NCI-H748 (cell line): Measurements from ENCODE around the gene KIF5C.

ENCODE experiments used
- DNase-seq: peaks from one replicate; lab custom pipeline; 2025; ENCODE audit not compliant: unreplicated experiment; lab: John Stamatoyannopoulos, UW

Gene KIF5C

DNA sequence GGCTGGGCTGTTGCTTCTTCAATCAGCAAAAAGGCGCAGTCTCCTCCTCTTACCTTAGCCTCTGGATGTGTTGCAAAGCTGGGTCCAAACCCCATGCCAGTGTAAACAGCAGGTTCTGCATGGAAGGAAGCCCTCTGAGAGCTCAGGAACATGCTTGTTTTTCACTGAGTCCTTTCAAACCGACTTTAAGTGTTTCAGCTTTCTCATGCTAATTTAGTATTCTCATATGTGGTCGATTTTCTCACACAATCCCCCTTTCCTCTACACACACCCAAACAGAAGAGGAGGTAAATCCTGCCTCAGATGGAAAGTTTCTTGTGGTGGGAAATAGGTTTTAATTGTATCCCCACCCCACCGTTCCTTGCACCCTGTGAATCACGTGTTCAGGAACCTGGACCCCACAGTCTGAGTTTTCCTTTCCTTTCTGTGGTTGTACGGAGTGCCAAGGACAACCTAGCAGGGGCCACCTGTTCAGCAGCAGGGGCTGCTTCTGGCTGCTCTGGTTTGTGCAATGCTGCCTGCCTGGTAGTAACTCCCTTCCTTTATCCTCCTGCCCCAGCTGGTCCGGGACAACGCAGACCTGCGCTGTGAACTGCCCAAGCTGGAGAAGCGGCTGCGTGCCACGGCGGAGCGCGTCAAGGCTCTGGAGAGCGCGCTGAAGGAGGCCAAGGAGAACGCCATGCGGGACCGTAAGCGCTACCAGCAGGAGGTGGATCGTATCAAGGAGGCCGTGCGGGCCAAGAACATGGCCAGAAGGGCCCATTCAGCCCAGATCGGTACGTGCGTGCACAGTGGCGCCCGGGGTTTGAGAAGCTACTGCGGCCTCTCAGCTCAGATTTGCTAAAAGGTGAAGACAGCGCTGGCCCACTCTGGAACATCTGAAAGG lies 134.8 kb downstream of the KIF5C start:
- DNase-seq: no peak

DNA sequence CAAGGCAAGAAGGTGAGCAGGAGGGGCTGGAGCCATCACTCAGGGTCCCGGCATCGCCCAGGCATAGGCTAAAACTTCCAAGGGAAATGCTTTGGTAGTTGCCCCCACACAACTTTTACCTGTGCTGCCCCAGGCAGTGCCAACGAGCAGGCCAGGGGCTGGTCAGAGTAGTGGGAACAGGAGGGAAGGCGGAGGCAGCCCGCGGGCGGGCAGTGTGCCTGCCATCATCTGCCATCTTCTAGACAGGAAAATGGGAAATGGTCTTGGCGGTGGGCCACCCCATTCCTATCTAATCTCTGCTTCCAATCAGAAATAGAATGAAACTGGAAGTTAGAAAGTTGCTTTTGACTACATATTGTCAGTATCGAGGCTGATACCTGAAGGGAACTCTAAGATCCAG lies 137.5 kb downstream of the KIF5C start:
- no peak for DNase-seq

DNA sequence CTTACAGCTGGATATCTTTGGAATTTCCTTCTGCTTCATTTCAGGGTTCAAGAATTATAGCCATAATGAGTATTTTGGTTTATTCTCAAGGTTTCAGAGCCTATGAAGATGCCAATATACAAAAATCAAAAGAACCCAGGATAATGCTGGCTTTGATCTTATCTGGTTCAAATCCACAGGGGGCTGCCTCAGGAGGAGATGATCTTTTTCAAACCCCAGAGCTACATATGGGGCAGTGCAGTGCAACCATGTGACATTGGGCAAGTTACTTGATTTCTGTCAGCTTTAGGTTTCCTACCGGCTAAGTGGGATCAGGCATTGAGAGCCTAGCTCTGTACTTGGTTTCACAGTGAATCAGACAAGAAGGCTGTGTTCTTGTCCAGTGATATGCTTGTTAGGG lies 140.5 kb downstream of the KIF5C start:
- DNase-seq: no peak

DNA sequence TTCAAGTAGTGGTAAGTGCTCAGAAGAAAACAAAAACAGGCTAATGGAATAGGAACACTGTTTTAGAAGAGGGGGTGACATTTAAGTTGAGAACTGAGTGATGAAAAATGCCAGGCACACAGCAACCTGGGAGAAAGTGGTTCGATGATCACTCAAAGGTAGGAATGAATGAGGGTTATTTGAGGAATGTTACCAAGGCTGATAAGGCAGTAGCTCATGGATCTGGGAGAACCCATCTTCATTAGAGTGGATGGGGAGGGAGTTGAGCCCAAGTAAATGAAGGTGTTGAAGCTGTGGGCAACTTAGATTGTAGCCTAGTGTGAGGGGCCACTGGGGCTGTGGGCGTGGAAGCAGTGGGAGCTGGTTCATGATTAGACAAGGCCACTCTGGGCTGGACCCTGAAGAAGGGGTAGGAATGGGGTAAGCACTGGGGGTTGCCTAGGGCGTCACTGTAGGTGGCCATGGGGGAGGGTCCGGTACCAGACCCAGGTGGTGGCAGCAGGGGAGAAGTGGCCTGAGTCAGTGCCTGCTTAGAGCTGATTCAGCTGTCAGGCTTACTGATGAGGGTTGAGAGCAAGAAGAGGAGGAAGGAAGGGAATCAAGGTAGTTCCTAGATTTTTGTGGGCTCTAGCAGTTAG lies 141.0 kb downstream of the KIF5C start:
- no peak for DNase-seq

DNA sequence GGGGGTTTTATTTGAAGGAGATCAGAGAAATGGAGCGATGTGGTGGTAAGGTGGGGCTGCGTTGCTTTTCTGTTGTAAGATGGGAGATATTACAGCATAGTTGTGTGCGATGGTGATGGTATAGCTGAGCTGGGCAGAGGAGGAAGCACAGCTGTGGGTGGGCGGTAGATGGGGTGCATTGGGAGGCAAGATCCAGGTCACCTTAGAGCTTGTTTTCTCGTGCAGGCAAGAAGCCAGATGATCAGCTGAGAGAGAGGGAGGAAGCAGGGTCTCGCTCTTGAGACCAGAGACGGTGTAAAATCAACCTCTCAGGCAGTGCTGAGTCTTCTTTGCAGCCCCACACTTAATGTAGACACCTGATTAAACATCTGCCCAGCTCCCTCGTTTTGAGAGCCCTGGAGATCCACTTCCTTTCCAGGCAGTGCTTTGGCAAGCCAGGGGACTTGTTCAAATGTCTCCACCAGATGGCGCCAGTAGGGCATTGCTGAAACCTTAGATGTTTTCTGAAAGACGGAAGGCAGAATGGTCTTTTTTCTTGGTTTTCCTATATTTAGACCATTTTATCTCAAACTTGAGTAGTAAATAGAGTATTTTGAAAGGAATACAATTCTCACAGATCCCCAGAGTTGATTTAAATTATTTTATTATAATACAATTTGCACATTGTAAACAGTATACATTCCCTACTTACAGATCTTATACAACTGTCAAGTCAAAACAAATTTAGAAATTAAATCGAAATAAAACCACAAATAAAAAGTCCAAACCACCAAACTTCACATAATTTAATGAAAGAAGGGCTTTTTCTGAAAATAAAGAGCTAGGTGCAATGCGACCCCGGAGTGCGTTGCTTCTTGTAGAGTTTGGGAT lies 142.3 kb downstream of the KIF5C start:
- peak; percentile 83 for DNase-seq

DNA sequence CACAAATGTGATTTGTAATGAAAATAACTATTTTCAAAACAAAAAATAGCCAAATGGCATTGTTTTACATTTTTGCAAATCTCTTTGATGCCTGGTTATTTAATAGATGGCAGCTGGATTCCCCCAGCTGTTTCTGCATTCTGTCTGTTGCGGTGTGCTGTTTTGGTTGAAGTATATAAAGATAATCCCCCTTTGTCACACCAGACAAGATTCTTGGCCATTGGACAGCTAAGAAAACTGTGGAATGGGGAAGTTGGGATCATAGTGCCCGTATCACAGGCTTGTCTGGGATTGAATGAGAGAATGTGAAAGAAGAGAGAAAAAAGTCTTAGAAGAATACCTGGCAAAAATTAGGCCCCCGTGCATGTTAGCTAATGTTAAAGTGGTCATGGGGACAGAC lies 144.0 kb downstream of the KIF5C start:
- no peak for DNase-seq

DNA sequence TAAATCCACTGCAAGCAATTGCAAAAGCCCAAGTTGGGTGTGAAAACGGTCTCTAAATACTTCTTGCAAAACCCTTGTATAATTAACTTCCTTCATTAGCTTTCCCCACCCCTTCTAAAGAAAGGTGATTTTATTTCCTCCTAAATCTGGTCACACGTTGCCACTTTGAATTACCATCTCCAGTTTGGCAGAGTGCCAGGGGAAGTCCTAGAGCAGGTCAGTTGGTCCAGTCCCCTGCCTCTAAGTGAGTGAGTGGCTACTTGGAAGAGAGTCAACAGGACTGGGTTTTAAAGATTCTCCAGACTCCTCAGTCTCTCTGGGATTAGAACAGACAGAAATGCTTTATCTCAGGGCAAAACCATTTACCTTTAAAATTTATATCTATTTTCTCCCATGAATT lies 144.7 kb downstream of the KIF5C start:
- peak; percentile 13 for DNase-seq

DNA sequence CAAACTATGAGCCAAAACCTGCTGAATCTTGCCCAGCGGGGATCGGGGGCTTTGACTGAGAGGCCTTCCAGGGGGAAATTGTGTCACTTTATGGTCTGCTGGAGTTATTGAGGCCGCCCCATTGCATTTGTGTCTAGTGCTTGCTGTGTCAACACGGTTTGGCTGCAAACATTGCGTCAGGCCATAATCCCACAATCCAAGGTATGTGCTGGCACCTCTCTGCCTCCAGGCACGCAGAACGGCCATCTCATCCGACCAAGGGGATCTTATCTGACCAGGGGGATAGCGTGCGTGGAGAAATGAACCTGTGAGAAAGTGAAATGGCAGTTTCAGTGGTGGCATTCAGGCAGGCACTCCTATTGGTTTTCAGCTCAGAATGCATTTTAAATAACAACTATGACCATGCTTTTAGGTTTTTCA lies 145.4 kb downstream of the KIF5C start:
- no peak for DNase-seq

DNA sequence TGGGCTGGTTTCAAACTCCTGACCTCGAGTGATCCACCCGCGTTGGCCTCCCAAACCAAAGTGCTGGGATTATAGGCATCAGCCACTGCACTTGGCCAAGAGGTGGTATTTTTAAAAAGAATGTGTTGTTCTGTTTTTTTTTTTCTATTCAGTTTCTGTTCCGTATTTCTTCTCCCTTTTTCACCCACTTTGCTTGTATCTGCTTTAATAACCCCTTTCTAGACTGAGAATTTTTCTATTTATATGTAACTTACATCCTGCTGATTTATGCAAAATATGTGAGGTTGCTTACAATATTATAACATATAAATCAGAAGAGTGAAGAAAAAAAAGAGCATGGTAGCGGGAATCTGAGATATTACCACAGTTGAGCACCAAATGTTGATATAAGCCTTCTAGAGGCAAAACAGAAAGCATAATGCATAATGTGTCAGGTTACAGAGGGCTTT lies 146.3 kb downstream of the KIF5C start:
- no peak for DNase-seq

DNA sequence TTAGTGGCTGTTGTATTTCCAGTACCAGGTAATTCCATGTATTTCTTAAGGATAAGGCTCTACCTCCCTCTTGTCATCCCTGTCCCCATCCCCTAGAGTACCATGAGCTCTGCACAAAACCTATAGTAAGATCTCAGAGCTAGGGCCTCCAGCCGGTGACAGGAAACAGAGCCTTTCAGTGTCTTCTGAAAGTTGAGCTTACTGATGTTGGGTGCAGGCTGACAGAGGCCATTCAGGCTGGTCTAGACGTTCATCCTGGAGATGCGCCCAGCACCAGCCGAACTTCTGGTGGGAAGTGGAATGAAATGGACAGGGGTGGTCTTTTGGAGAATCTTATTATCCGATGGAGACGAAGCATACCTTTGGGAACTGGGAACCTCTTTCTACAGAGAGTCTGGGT lies 146.7 kb downstream of the KIF5C start:
- DNase-seq: no peak

DNA sequence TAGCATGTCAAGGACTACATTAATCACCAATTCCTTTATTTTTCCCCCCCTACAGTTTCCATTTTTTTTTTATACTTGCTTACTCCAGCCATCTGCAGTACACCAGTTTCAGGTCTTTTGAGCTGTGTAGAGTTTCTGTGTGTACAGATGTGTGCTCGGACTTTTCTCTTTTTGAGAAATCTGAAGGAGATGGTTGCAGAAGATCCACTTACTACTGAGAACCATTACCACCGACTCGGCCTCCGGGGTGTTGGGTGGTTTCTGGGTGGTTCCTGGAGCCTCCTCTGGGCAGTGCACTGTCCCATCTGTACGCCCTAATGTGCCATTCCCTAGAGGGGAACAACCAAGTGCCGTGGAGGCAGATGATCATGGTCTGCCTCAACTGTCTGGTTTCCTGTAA lies 148.1 kb downstream of the KIF5C start:
- no peak for DNase-seq

DNA sequence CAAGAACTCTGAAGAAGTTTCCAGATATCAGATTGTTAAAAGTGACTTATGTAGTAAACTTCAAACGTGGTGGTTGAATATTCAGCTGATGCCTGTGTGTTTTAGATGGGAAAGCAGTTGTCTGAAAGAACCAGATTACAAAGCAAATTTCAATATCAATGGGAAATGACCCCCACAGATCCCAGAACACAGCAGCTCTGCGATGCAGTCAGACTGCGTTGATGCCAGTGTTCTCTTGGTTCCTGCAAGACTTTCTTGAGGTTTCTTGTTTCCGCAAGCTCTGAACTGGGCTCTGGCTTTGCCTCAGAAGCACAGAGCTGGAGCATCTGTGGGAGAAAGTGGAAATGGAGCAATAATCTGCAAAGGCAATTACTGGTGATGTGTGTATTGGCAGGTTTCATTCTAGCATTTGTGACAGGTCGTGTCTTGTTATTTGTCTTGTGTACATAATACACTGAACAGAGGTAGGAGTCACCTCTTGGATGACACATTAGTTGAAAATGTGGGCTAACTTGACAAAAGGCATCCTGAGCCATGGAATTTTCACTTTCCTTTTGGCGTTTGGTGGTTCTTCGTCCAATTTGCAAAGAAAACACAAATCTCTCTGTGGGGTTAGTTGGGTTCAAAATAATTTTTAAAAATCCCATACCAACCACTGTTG lies 152.7 kb downstream of the KIF5C start:
- peak; percentile 24 for DNase-seq

DNA sequence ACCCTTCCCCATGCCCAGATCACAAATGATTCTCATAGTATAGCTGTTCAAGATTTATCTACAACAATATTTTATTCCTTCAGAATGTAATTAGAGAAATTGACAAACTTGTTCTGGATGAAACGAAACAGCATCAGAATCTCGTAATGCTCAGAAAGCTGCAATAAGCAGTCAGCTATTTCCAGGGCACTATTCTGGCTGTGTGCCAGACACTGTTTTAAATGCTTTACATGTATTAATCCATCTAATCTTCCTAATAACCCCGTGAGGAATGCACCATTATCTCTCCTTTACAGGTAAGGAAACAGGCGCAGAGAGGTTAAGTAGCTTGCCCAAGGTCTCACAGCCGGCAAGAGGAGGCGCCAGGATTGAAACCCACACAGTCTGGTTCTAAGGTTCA lies 153.3 kb downstream of the KIF5C start:
- no peak for DNase-seq

DNA sequence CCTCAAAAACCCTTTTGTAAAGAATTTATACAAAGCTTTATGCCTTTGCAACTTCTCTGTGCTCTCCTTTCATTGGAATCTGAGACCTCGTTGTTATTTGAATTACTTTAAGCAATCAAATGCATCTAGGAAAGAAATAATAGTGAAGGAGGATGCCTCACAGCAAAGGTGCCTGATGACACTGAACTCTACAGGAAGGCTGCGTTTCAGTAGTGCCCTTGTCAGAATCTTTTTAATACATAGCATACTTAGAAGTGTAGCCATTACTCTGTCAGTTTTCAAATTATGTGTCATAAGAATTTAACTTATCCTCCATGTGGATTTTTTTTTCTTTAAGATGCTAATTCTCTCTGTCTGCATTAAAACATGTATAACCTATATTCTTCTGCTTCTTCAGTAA lies 153.9 kb downstream of the KIF5C start:
- DNase-seq: no peak

DNA sequence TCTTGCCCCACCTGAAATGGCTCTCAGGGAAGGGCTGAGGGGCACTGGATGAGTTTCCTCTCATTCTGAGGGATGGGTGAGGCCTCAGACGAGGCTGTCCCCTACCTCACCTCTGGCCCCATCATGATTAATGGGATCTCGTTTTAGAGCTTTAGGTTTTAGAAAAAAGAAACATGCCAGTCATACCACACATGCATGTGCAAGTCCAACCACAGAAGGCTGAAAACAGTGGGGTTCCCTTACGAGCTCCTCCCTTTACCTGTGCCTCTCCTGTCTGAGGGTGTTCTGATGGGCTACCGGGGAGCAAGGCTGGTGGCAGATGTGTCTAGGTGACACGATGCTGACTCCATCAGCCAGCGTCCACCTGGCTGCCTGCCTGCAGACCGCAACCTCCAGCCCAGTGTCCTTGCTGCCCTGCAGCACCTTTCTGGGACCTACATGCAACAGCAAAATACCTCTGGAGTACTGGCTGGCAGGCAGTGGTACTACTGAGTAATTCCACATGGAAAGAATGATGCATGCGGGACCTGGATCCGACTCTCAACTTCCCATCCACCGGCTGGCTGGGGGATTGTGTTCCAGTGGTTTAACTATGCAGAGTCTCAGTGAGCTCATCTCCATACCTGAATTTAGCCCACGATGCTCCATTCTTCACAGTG lies 154.4 kb downstream of the KIF5C start:
- no peak for DNase-seq

DNA sequence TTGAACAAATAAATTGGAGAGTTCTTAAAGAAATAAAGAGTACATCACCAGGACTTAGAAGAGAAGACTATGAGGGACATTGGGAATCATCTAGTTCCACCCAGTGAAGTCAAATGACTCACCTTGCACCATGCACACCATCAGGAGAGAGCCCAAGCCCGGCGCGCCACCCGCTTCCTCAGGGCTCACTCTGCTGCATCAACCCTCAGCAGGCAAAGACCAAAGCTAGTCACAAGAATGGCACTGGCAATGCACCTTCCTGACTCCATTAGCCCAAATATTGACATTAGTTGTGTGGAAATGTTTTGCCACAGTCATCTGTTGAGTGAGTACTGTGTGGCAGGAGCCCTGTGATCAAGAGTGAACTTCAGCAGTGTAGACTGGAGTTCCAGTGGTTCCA lies 156.4 kb downstream of the KIF5C start:
- DNase-seq: peak; percentile 47

DNA sequence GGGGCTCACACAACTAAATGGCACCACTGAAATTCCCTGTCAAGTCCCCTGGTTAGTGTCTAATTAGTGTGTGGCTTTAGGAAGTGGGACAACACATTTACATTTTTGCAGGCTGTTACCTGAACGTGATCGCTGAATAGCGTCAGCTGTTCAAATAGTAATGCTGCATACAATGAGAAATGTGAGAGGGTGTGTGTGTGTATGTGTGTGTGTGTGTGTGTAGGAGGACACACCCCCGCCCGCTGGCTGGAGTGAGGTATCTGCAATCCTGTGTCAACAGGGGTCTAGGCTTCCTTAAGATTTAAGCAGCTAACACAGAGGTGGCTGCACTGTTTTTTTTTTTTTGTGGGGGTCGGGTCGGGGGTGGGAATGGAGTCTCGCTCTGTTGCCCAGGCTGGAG lies 158.7 kb downstream of the KIF5C start:
- peak; percentile 99 for DNase-seq

DNA sequence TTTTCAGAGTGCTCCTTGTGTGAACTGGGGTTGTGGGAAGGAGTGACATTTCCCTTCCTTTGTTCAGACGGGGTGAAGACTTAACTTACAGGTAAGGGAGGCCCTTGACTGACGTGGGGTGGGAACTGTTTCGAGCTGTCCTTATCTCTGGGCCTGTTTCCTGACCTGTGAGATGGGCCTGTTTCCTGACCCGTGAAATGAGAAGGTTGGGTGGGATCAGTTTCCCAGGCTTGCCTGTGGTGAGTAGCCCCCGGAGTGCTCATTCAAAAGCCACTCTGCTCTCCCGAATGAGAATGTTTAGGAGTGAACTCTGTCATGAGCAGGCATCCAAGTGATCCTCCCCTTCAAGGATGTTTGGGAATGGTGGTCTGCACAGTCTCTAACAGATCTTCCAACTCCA lies 159.4 kb downstream of the KIF5C start:
- DNase-seq: no peak

DNA sequence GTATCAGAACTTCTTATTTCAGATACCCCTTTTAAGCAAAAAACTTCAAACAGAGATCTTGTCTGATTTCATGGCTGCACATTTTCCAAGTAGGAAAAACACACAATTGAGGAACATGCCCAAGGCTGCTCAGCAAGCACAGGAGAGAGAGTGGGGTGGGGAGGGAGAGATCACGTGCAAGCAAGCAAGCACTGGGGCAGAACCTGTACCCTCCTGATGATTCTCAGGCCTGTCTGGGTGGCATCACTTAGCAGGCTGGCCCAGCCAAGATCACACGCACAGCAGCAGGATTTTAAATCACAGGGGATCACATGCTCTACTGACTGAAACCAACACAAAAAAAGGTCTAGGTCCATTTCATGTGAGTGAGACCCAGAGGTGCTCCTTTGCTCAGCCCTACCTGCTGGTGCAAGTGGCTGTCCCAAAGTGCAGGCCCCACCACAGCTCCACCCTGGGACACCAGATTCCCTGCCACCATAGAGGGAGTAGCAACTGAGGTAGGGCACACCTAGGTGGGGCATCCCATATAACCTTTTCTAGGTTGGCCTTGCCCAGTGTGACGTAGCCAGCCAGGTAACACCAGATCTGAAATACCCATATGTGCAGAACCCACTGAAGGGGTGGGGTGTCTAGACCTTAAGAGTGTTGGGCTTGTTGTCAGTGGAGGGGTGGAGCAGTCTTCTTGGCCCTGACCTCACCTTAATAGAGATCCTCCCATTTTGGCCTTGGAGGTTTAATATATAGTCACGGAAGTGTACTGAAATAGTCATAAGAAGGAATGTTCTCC lies 161.7 kb downstream of the KIF5C start:
- DNase-seq: no peak

DNA sequence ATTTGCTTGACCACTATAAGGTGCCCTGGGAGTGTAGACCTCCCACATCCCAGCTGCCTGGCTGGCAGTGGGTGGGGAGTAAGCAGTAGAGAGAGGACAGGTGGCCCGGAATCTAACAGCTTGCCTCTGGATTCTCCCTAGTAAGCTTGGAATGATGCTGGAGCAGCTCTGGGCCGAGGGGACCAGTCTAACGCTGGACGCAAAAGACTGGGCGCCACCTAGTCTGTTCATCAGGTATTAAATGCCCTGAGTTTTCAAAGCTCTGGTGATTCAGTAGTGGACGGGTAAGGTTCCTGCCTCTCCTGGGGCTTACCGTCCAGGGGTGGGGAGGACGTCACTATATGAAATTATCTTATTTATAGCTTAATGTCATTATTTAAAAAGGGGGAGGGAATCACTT lies 162.8 kb downstream of the KIF5C start:
- DNase-seq: peak; percentile 80
